ENCODE measurements around the gene CCDC77.
"Not testable (repeated sequence)": the region's sequence is repeated elsewhere in the genome, so short reads cannot be mapped to it uniquely, and the experiment has no call there.

Gene CCDC77

GRCh38 chr12:401235-402028, at the start of gene CCDC77:
Gene CCDC77, plus strand, starts transcription at chr12:401644. Its CDS starts 7,740 bp downstream, at chr12:409384.
- no peak for DNase-seq

DNA sequence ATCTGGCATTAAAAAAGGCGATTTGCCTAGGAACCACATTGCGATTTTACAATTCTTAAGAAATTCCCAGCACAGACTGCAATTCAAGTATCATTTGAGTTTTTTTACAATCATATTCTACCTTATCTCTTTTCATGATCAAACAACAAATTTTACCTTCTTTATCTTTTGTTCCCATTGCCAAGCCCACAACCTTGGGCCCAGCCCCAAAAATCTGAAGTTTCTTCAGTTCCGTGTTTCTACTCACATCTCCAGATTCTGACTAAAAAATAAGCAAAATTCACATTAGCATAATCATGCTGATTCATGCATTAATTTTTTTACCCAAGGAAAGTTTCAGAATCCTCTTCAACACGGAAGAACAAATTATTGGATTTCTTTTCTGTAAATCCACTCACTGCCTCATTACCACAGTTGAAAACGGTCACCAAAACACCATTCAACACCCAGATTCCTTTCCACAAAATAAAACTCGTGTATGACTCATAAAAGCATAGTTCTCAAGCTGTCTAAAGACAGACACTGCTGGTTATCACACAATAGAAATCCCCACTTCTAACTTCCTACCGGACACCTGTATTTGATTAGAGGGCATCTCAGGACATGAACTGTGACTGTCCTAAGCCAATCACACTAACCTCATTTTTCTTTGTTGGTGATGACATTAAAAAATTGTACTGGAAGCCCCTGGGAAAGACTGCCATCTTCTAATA, 45.0 kb upstream of the CCDC77 start:
- peak in 1 of 2 experiments; percentile 37 for DNase-seq

GRCh38 chr12:359091-359490, 42.4 kb upstream of the CCDC77 start:
- DNase-seq, result no peak

GRCh38 chr12:366820-367219, 34.6 kb upstream of the CCDC77 start:
- DNase-seq, result no peak

GRCh38 chr12:367972-368371, 33.5 kb upstream of the CCDC77 start:
- DNase-seq, result no peak

- DNase-seq, result not testable (repeated sequence)
These were observed 30.5 kb upstream of the CCDC77 start for GRCh38 chr12:370739-371485.

DNA sequence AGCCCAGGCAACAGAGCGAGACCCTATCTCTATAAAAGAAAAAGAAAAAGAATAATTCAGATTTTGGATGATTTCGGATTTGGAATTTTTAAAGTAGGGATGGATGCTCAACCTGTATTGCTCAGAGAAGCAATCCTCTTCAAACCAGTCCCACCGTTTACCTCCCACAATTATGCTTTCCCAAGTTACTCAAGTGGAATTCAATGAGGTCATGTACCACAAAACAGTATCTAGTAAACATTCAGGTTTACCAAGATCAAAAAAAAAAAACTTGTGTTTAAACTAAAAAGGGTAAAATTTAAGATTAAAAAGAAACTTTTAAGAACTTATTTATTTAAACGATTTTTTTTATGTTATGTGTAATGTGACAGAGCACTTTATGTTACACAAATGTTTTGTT, 14.8 kb upstream of the CCDC77 start:
- DNase-seq, result no peak

DNA sequence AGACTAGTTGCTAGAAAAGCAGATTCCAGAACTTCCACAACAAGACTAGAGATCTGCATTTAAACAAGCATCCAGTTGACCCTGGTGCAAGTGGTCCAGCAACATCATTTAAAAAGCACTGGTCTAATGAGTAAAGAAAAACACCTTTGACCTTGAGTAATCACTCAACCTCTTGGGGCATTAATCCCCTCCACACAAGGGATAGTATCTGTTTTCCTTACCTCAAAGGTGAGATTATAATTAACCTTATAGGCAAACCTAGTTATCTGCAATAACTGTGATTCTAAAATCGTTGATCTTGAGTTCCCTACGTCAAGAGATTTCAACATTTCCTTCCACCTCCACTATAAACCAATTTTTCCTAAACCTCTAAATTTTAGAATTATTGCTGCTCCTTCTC, 13.4 kb upstream of the CCDC77 start:
- no peak for DNase-seq

- no peak for DNase-seq
These were observed 12.8 kb upstream of the CCDC77 start for GRCh38 chr12:388541-389141.

- DNase-seq, result no peak
These were observed 12.0 kb upstream of the CCDC77 start, which contains the start of gene KDM5A for GRCh38 chr12:389142-390096. Gene KDM5A, minus strand, starts transcription at chr12:389320. Its CDS starts 229 bp downstream, at chr12:389091.

DNA sequence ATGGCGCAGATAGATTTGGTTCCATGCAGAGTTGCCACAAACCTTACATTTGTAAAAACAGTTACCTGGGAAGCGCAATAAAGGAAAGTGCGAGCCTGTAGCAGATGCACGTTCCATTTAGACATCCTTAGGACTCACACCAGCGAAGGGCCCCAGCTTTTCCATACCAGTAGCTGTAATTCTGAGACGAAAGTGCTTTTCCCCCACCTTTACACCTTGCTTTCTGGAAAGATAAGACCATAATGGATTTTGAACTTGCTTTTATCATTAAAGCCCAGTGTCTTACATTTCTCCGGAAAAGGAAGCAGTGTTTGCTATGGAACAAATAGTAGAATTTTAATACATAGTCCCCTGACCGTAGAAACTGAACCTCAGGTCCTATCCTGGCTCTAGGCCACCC, 616 bp upstream of the CCDC77 start:
- DNase-seq, result no peak

- DNase-seq, result no peak
These were observed 565 bp downstream of the CCDC77 start for GRCh38 chr12:402029-402389.

- no peak for DNase-seq
These were observed 13.4 kb downstream of the CCDC77 start for GRCh38 chr12:414859-415258.

GRCh38 chr12:418432-418831, 17.0 kb downstream of the CCDC77 start:
- DNase-seq, result no peak

DNA sequence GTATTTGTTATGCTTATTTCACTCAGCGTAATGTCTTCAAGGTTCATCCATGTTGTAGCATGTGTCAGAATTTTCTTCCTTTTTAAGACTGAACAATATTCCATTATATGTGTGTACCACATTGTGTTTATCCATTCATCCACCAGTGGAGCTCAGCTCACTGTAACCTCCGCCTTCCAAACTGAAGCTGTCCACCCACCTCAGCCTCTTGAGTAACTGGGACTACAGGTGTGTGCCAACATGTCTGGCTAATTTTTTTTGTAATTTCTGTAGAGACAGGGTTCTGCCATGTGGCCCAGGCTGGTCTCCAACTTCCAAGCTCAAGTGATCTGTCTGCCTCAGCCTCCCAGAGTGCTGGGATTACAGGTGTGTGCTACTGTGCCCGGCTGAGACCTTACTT, 21.1 kb downstream of the CCDC77 start:
- no peak for DNase-seq

- DNase-seq, result not testable (repeated sequence)
These were observed 34.3 kb downstream of the CCDC77 start for GRCh38 chr12:435737-436136.

DNA sequence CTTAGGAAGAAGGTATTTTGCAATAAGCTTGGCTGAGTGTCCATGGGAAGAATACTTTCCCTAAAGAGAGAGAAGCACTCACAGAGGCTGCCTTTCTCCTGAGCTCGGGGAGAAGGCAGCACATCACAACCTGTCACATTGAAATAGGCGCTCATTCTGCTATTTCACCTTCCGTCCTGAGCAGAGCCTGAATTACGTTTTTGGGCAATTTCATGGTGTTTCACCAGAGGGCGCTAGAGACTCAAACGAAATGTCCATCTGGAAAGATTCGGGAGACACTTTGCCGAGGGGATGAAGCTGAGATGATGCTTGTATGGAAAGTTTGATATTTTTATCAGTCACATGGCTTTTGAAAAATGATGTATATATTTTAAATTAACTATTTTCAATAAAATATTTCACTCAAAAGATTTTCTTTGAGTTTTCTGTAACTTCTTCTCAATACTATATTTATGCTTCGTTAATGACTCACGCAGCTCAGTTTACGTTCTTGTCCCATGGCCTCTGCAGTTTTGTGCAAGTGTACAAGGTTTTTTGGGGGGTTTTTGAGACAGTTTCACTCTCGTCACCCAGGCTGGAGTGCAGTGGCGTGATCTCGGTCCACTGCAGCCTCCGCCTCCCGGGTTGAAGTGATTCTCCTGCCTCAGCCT, 40.9 kb downstream of the CCDC77 start:
- DNase-seq, result peak in 1 of 2 experiments; percentile 43

DNA sequence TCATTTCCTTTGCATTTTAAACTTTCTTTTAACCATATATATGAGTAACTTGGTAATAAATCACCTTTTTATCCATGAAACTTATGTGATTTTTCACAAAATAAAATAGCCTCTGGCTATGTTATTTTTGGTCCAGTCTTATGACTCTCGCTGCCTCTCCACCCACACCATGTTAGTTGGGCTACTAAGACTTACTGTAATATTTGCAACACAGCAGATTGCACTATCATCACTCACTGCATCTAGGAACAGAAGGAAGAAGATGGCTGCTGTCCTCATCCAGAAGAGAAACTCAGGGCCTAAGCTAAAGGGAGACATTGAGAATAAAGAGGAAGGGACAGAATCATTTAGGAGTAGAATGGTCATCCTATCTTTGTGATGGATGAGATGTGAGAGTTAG, 45.7 kb downstream of the CCDC77 start:
- DNase-seq, result no peak

GRCh38 chr12:449203-449602, 47.8 kb downstream of the CCDC77 start:
- no peak for DNase-seq

- no peak for DNase-seq
These were observed 49.0 kb downstream of the CCDC77 start for GRCh38 chr12:450438-450837.

GRCh38 chr12:452667-453210, 51.3 kb downstream of the CCDC77 start:
- no peak for DNase-seq
